GM12878 (cell line): ENCODE data around the gene WAS. TPM values are rescaled to one million over a fixed set of nuclear protein-coding genes. Genes with fewer than 3 reads are reported as not detected.

Experiments
- ATAC-seq: fragments of 200-7000 bp; cut with Tn5 transposase; 3 replicates; pipeline ENCODE4 v1.9.1; 2020; ENCODE audit warnings: mild to moderate bottlenecking, moderate library complexity
- BruUV-seq: library from RNA; stranded (reverse); fragments of 400-500 nt; replicated peaks from 2 replicates; lab custom pipeline; 2021; lab: Mats Ljungman, UMichigan
- CTCF ChIA-PET: fragments of 300-600 bp; sonication (Branson Sonifier 250); formaldehyde crosslinking; extraction: SDS; loops from one replicate; lab custom pipeline; 2021; ENCODE audit warnings: inconsistent platforms; lab: Yijun Ruan, JAX
- POLR2A ChIA-PET: fragments of 350-600 bp; formaldehyde crosslinking; extraction: SDS; loops from one replicate; lab custom pipeline; 2021; ENCODE audit warnings: inconsistent platforms; lab: Charles Lee
- RAD21 ChIA-PET: fragments of 300-600 bp; sonication (Branson Sonifier 250); formaldehyde crosslinking; loops from one replicate; lab custom pipeline; 2023; ENCODE audit warnings: antibody characterized with exemption; ENCODE audit not compliant: unreplicated experiment; lab: Charles Lee
- SMC1A ChIA-PET: fragments of 300-600 bp; sonication (Branson Sonifier 250); formaldehyde crosslinking; loops from one replicate; lab custom pipeline; 2023; ENCODE audit not compliant: unreplicated experiment, uncharacterized antibody; lab: Charles Lee
- DNase-seq: peaks from one replicate; pipeline ENCODE4 v3.0.0-alpha.2; 2011; ENCODE audit warnings: low read depth, low spot score
- FAIRE-seq: peaks from 3 replicates; lab custom pipeline; 2011; peaks lifted over from hg19 to GRCh38; lab: Jason Lieb, UNC
- H2AFZ ChIP-seq: 2 replicates; pipeline ENCODE4 v1.6.0; 2011; ENCODE audit warnings: low read depth, low read length, control low read depth; ENCODE audit not compliant: control insufficient read depth
- H3K27ac ChIP-seq: 2 replicates; pipeline ENCODE4 v1.5.1; 2011; ENCODE audit warnings: control low read depth; ENCODE audit not compliant: control insufficient read depth, insufficient read depth
- H3K27me3 ChIP-seq, 2 experiments: replicated peaks in 1 of 2; 2 replicates each; pipeline versions ENCODE4 v1.6.0 to v1.6.1; 2011; ENCODE audit warnings: low read length in 1 of 2; ENCODE audit not compliant: control insufficient read depth in 2 of 2, insufficient read depth in 2 of 2
- H3K36me3 ChIP-seq, 2 experiments: 2 replicates each; pipeline ENCODE4 v1.5.1; 2011; ENCODE audit warnings: low read length in 1 of 2; ENCODE audit not compliant: control insufficient read depth in 2 of 2, insufficient read depth in 2 of 2
- H3K4me1 ChIP-seq: 2 replicates; pipeline ENCODE4 v1.6.1; 2011; ENCODE audit warnings: mild to moderate bottlenecking, low read length, moderate library complexity, mixed read lengths; ENCODE audit not compliant: control insufficient read depth, insufficient read depth
- H3K4me2 ChIP-seq: 2 replicates; pipeline ENCODE4 v1.6.0; 2011; ENCODE audit warnings: control low read depth; ENCODE audit not compliant: control insufficient read depth, insufficient read depth
- H3K4me3 ChIP-seq: fragments of 200-600 bp; sonication (generic); 2 replicates; pipeline ENCODE4 v1.5.1; 2016
- H3K79me2 ChIP-seq: 2 replicates; pipeline ENCODE4 v1.6.0; 2011; ENCODE audit warnings: low read length; ENCODE audit not compliant: control insufficient read depth, insufficient read depth
- H3K9ac ChIP-seq: 2 replicates; pipeline ENCODE4 v1.8.0; 2011; ENCODE audit warnings: low read length, control low read depth, mixed read lengths; ENCODE audit not compliant: control insufficient read depth, insufficient read depth
- H3K9me3 ChIP-seq: replicated peaks from 3 replicates; pipeline ENCODE4 v1.5.1; 2011; ENCODE audit warnings: mild to moderate bottlenecking, low read length; ENCODE audit not compliant: control insufficient read depth, insufficient read depth
- H4K20me1 ChIP-seq: 2 replicates; pipeline ENCODE4 v1.6.0; 2011; ENCODE audit not compliant: control insufficient read depth, insufficient read depth
- ASH2L ChIP-seq: fragments of 300-600, 200-600 bp; sonication (generic); IDR thresholded peaks from 2 replicates; pipeline ENCODE4 v1.6.1; 2017; ENCODE audit warnings: low read depth, mild to moderate bottlenecking, borderline replicate concordance
- BMI1 ChIP-seq: fragments of 450-650 bp; IDR thresholded peaks from 2 replicates; pipeline ENCODE4 v1.6.1; 2016; ENCODE audit warnings: mild to moderate bottlenecking, moderate library complexity, borderline replicate concordance
- CHD2 ChIP-seq: IDR thresholded peaks from 2 replicates; pipeline ENCODE4 v1.6.1; 2011; ENCODE audit warnings: low read depth, low read length, improper control_type of control experiment, borderline replicate concordance
- CREM ChIP-seq: IDR thresholded peaks from 2 replicates; pipeline ENCODE4 v1.6.1; 2014; ENCODE audit warnings: antibody characterized with exemption, low read depth
- DPF2 ChIP-seq: fragments of 450-650 bp; IDR thresholded peaks from 2 replicates; pipeline ENCODE4 v1.6.1; 2017; ENCODE audit warnings: mild to moderate bottlenecking
- GATAD2B ChIP-seq: fragments of 450-650 bp; conservative IDR thresholded peaks from 2 replicates; pipeline ENCODE4 v1.6.1; 2017; ENCODE audit warnings: low read depth, mild to moderate bottlenecking, moderate library complexity
- HCFC1 ChIP-seq: fragments of 150-350 bp; IDR thresholded peaks from 2 replicates; pipeline ENCODE4 v1.6.1; 2014; ENCODE audit warnings: low read length
- JUNB ChIP-seq: IDR thresholded peaks from 2 replicates; pipeline ENCODE4 v1.6.1; 2016; ENCODE audit warnings: antibody characterized with exemption, mild to moderate bottlenecking
- MEF2A ChIP-seq: IDR thresholded peaks from 2 replicates; pipeline ENCODE4 v1.6.1; 2011; ENCODE audit warnings: low read depth, mild to moderate bottlenecking, low read length, moderate library complexity; ENCODE audit not compliant: insufficient read depth
- NFYB ChIP-seq: IDR thresholded peaks from 2 replicates; pipeline ENCODE4 v1.6.1; 2011; ENCODE audit warnings: low read depth, mild to moderate bottlenecking, low read length, improper control_type of control experiment, moderate library complexity; ENCODE audit not compliant: insufficient read depth
- NR2C2 ChIP-seq: IDR thresholded peaks from 2 replicates; pipeline ENCODE4 v1.6.1; 2011; ENCODE audit warnings: borderline replicate concordance, low read depth; ENCODE audit not compliant: control insufficient read depth, insufficient read length
- POLR2A ChIP-seq: IDR thresholded peaks from 2 replicates; pipeline ENCODE4 v1.6.1; 2011; ENCODE audit warnings: low read depth, mild to moderate bottlenecking, low read length
- POLR2AphosphoS2 ChIP-seq: IDR thresholded peaks from 2 replicates; pipeline ENCODE4 v1.6.1; 2011; ENCODE audit warnings: low read depth, mild to moderate bottlenecking, low read length, improper control_type of control experiment, moderate library complexity
- STAT1 ChIP-seq: fragments of 450-650 bp; conservative IDR thresholded peaks from 2 replicates; pipeline ENCODE4 v1.6.1; 2014; ENCODE audit warnings: antibody characterized with exemption, mild to moderate bottlenecking
- TCF3 ChIP-seq: IDR thresholded peaks from 2 replicates; pipeline ENCODE4 v1.6.1; 2012; ENCODE audit warnings: low read depth, mild to moderate bottlenecking, low read length, borderline replicate concordance; ENCODE audit not compliant: insufficient read depth
- ZBED1 ChIP-seq: IDR thresholded peaks from 2 replicates; pipeline ENCODE4 v1.6.1; 2016; ENCODE audit warnings: borderline replicate concordance
- ZSCAN29 ChIP-seq: fragments of 450-650 bp; IDR thresholded peaks from 2 replicates; pipeline ENCODE4 v1.6.1; 2017; ENCODE audit warnings: mild to moderate bottlenecking, moderate library complexity
- WGBS: methylation state at CpG from one replicate; pipeline ENCODE4 v1.1.6; 2016; ENCODE audit warnings: low lambda C conversion rate; ENCODE audit not compliant: insufficient replicate concordance, insufficient coverage; ENCODE audit errors: missing lambda C conversion rate; 5-methylcytosine and 5-hydroxymethylcytosine counted together
- in situ Hi-C: fragments of 300-500 bp; cut with MboI; formaldehyde crosslinking; loops from 9 replicates; pipeline ENCODE4 v1.14.3; 2018; ENCODE audit warnings: mixed read lengths
- intact Hi-C: fragments of 100-400 bp; cut with micrococcal nuclease; formaldehyde crosslinking; loops from one replicate; pipeline ENCODE4 v1.14.2; 2022; ENCODE audit not compliant: unreplicated experiment
- polyA plus RNA-seq, 11 experiments: library from polyadenylated mRNA; depleted of rRNA in 4 of 11; unstranded in 6 of 11; stranded (reverse) in 5 of 11; fragments of >200 nt; fragmentation: Nextera tagmentation in 4 of 11; fragmentation: Illumina TruSeq in 1 of 11; extraction: Ambion mirVana in 4 of 11; extraction: Trizol in 1 of 11; gene quantifications; 1 replicate in 1 of 11; 2 replicates in 10 of 11; pipeline versions ENCODE4 v1.2.1 to v1.2.3, GENCODE V29; 2011 to 2016; ENCODE audit warnings: inconsistent platforms in 2 of 11, missing spikeins in 2 of 11, low read depth in 1 of 11
- total RNA-seq, 4 experiments: library from RNA; depleted of rRNA in 3 of 4; stranded (reverse); fragments of >200 nt in 3 of 4; fragmentation: Illumina TruSeq in 1 of 4; extraction: Trizol in 1 of 4; gene quantifications; 2 replicates each; pipeline versions ENCODE4 v1.2.1 to v1.2.3, GENCODE V29; 2013 to 2021
- TF ChIP-seq, protein P1 (sequence below): fragments of 150-350 bp; IDR thresholded peaks from 2 replicates; pipeline ENCODE4 v1.6.1; 2014; ENCODE audit warnings: mild to moderate bottlenecking, low read depth, low read length
- TF ChIP-seq, protein P2 (sequence below): fragments of 450-650 bp; IDR thresholded peaks from 2 replicates; pipeline ENCODE4 v1.6.1; 2016; ENCODE audit warnings: mild to moderate bottlenecking, moderate library complexity, borderline replicate concordance

The WAS gene
- total and polyA plus RNA-seq, 10 of the 15 experiments (the other 5 are each of a cell fraction or from before 2014, with no cell fraction given): 1.6 to 84.7 (median 23.0) TPM

DNA sequence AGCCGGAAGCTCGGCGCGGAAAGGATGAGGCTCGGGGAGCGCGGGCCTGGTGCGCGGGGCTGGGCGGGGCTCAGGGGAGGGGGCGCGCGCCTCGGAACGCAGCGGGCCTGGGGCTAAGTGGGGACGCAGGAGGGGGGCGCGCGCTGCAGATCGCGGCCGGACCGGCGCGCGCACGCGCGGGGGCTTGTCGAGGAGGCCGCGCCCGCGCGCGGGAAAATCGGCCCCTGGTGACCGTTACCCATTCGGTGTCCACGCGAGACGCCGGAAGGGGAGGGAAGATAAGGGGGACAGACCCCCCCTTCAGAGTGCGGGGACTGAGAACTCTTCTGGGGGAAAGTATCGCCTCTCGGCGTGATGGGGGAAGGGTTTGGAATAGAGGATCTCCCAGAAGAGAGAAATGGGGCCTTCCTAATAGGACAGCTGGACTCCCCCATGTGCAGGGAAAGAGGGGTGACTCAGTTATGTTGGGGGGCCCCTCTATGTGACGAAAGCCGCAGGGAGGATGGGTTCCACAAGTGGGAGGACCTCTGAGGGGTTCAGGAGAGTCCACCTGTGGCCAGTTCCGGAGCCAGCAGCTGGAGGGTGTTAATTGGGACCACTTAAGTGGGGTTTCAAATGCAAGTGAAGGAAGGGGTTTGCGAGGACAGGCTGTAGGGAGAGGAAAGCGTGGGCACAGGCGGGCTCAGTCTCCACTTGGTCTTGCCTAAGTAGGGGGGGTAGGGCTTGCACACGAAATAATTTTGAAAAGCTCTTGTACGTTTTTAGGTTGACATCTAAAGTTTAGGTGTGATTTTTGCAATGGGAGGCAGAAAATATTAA is 13.5 kb downstream of the WAS start (continued):
- TF ChIP-seq, protein P1, sequence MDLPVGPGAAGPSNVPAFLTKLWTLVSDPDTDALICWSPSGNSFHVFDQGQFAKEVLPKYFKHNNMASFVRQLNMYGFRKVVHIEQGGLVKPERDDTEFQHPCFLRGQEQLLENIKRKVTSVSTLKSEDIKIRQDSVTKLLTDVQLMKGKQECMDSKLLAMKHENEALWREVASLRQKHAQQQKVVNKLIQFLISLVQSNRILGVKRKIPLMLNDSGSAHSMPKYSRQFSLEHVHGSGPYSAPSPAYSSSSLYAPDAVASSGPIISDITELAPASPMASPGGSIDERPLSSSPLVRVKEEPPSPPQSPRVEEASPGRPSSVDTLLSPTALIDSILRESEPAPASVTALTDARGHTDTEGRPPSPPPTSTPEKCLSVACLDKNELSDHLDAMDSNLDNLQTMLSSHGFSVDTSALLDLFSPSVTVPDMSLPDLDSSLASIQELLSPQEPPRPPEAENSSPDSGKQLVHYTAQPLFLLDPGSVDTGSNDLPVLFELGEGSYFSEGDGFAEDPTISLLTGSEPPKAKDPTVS: no peak
- TF ChIP-seq, all 136 proteins: peak for 3

DNA sequence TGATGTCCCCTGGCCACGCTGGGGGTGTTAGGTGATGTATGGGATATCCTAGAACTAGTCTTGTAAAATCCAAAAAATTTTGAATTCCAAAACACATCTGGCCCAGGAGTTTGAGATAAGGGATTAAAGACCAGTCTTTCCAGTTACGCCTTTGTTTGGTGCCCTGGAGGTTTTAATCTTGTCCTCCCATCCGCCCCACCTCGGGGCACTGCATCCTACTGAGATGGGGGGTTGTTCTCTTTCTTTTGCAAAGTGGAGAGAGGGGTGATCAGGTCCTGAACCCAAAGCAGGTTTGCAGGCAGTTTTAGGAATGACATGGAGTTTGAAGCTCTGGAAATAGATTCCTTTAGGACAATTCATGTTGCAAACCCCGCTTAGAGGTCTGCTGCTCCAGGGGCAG is 14.7 kb downstream of the WAS start:
- peaks cover 14% of the 10 kb centered on the region for H3K79me2 ChIP-seq
- FAIRE-seq: no peak
- POLR2A ChIA-PET: no interaction called here
- TF ChIP-seq CHD2 (no peak), MEF2A (no peak), NR2C2 (no peak), ZBED1 (no peak), JUNB (no peak), CREM (no peak), POLR2A (no peak), BMI1 (no peak), NFYB (no peak), DPF2 (no peak), POLR2AphosphoS2 (no peak), ASH2L (no peak), STAT1 (no peak), HCFC1 (no peak), ZSCAN29 (no peak), TCF3 (no peak), GATAD2B (no peak)
- TF ChIP-seq, protein P2, sequence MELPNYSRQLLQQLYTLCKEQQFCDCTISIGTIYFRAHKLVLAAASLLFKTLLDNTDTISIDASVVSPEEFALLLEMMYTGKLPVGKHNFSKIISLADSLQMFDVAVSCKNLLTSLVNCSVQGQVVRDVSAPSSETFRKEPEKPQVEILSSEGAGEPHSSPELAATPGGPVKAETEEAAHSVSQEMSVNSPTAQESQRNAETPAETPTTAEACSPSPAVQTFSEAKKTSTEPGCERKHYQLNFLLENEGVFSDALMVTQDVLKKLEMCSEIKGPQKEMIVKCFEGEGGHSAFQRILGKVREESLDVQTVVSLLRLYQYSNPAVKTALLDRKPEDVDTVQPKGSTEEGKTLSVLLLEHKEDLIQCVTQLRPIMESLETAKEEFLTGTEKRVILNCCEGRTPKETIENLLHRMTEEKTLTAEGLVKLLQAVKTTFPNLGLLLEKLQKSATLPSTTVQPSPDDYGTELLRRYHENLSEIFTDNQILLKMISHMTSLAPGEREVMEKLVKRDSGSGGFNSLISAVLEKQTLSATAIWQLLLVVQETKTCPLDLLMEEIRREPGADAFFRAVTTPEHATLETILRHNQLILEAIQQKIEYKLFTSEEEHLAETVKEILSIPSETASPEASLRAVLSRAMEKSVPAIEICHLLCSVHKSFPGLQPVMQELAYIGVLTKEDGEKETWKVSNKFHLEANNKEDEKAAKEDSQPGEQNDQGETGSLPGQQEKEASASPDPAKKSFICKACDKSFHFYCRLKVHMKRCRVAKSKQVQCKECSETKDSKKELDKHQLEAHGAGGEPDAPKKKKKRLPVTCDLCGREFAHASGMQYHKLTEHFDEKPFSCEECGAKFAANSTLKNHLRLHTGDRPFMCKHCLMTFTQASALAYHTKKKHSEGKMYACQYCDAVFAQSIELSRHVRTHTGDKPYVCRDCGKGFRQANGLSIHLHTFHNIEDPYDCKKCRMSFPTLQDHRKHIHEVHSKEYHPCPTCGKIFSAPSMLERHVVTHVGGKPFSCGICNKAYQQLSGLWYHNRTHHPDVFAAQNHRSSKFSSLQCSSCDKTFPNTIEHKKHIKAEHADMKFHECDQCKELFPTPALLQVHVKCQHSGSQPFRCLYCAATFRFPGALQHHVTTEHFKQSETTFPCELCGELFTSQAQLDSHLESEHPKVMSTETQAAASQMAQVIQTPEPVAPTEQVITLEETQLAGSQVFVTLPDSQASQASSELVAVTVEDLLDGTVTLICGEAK: no peak

More for the DNA sequence above, 14.7 kb downstream of the WAS start:
- BruUV-seq: no TSS peak
- Histone ChIP-seq H4K20me1 (no peaks in the 10 kb centered on the region), H3K36me3 (peaks cover 4 to 5% of the 10 kb centered on the region in 2 experiments; a peak in 2 of 4 replicates), H3K4me3 (no peak overlapping the region), H3K4me2 (peak overlapping the region; percentile 74), H3K27ac (no peak overlapping the region), H3K27me3 (no peaks in the 10 kb centered on the region), H3K4me1 (peaks cover 6% of the 10 kb centered on the region), H3K9me3 (no peaks in the 10 kb centered on the region; the same call in 2 of the 3 replicates), H2AFZ (no peak overlapping the region), H3K9ac (no peak overlapping the region)
- SMC1A ChIA-PET: interaction anchor here (1.5 kb wide), 1 partner anchor 22 kb away, joined by 3 read pairs; no protein-coding TSS in a partner anchor
- WGBS: 87% methylated on average over 5 of the region's 5 CpGs
- in situ Hi-C loops: no loop called here
- CTCF ChIA-PET: no interaction called here
- RAD21 ChIA-PET: no interaction called here
- no peak for DNase-seq
- intact Hi-C loops: loop anchor here (5.0 kb wide), 2 partner anchors 104 to 214 kb away; partner anchors contain the start of genes HDAC6 and SLC35A2
- ATAC-seq: no peak
